Glutamatergic neuron (in vitro differentiated cells): ENCODE data around the gene HEPACAM. TPM values are rescaled to one million over a fixed set of nuclear protein-coding genes. Genes with fewer than 3 reads are reported as not detected.

ENCODE experiments used
- DNase-seq: peaks from one replicate; pipeline ENCODE4 v3.0.0; 2022
- H3K27ac Mint-ChIP-seq: one replicate; pipeline ENCODE4 v1.8.0; 2020; ENCODE audit warnings: mild to moderate bottlenecking, mixed read lengths, inconsistent platforms; ENCODE audit not compliant: unreplicated experiment
- H3K27me3 Mint-ChIP-seq: one replicate; pipeline ENCODE4 v1.8.0; 2020; ENCODE audit warnings: mild to moderate bottlenecking, moderate library complexity, mixed read lengths, inconsistent platforms; ENCODE audit not compliant: unreplicated experiment
- H3K36me3 Mint-ChIP-seq: one replicate; pipeline ENCODE4 v1.8.0; 2020; ENCODE audit warnings: mild to moderate bottlenecking, mixed read lengths, inconsistent platforms; ENCODE audit not compliant: unreplicated experiment
- H3K4me1 Mint-ChIP-seq: one replicate; pipeline ENCODE4 v1.8.0; 2020; ENCODE audit warnings: mild to moderate bottlenecking, low read depth, mixed read lengths, inconsistent platforms; ENCODE audit not compliant: unreplicated experiment
- H3K4me3 Mint-ChIP-seq: one replicate; pipeline ENCODE4 v1.8.0; 2020; ENCODE audit warnings: mild to moderate bottlenecking, mixed read lengths, inconsistent platforms; ENCODE audit not compliant: unreplicated experiment
- H3K9me3 Mint-ChIP-seq: one replicate; pipeline ENCODE4 v1.8.0; 2020; ENCODE audit warnings: mild to moderate bottlenecking, moderate library complexity, mixed read lengths, inconsistent platforms; ENCODE audit not compliant: unreplicated experiment
- CTCF ChIP-seq: fragments of 200-600 bp; sonication (generic); IDR thresholded peaks from one replicate; pipeline ENCODE4 v1.5.0; 2021; ENCODE audit not compliant: partially characterized antibody, unreplicated experiment
- total RNA-seq: library from RNA; stranded (reverse); fragmentation: NEBNext Ultra II Directional; extraction: Animal tissue kit (Norgen Biotek cat#: 25700); gene quantifications from one replicate; pipeline ENCODE4 v1.2.1, GENCODE V29; 2021; ENCODE audit not compliant: unreplicated experiment

The HEPACAM gene
- total RNA-seq, 1 donor from 2014 or later, result not detected

DNA sequence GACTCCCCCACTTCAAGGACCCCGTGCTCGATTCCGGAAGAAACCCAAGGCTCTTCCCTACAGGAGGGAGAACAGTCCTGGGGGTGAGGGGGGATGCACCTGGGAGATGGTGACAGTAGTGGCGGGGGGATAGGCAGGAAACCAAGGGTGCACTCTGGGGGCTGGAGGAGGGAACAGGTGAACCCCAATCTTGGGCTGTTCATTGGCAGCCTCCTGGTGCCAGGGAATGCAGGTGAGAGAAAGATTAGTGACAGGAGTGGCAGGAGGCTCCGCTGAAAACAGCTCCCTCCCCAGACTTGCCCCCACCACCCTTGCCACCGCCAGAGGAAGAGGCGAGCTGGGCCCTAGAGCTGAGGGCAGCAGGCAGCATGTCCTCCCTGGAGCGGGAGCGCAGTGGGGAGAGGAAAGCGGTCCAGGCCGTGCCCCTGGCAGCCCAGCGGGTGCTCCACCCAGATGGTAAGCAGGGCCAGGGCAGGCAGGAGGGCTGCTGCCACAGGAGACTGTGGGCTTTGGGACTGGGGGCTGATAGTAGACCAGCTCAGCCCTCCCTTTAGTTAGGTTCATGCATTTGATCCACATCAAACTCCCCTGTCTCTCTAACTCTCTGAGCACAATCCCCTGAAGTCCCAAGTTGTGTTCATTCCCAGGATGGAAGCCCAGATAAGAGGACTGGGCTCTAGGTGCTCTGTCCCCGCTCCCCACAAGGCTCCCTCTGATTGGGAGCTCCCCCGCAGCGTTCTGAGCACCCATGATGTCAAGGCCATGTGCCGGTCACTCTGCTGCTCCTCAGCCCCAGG, 56.2 kb downstream of the HEPACAM start:
- H3K4me3 Mint-ChIP-seq, result no peak overlapping the region
- H3K27me3 Mint-ChIP-seq, result peaks cover 10% of the 10 kb centered on the region
- no peak overlapping the region for H3K27ac Mint-ChIP-seq
- TF ChIP-seq CTCF, result no peak
- H3K4me1 Mint-ChIP-seq, result peaks cover 2% of the 10 kb centered on the region
- H3K36me3 Mint-ChIP-seq, result peaks cover 5% of the 10 kb centered on the region
- DNase-seq, result no peak
- H3K9me3 Mint-ChIP-seq, result peaks cover 1% of the 10 kb centered on the region

DNA sequence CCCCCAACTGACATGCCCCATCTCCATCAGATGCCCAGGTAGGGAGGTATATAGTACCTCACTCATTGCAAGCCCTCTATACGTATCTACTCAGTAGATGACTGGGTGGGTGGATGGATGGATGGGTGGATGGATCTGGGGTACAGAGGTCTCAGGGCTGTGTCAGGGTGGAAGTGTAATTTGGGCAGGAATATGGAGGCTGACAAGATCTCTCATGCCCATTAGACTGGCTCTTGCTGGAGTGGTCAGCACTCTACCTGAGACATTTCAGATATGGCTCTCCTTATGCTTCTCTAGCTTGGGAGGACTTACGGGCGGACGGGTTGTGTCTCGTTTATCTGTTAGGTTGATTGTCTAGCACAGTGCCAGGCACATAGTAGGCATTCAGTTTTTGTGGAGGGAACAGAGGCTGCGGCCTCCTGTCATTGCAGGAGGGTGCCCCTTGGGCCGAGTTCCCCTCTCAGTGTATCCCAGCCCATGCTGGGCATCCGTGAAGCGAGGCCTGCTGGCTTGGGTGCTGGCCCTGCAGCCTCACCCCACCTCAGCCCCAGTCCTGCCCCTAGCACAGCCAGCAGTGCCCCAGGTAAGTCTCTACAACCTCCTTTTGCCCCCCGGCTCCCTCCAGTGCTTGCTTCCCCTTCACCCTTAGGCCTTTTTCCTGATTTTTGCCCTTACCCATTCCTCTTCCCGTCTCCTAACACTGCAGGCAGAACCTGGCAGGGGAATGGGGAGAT, 56.9 kb downstream of the HEPACAM start:
- Mint-ChIP-seq H3K27me3 (peaks cover 13% of the 10 kb centered on the region), H3K4me1 (peaks cover 6% of the 10 kb centered on the region), H3K36me3 (peaks cover 5% of the 10 kb centered on the region), H3K4me3 (no peak overlapping the region), H3K27ac (no peak overlapping the region), H3K9me3 (peaks cover 1% of the 10 kb centered on the region)
- no peak for DNase-seq
- no peak for TF ChIP-seq CTCF

DNA sequence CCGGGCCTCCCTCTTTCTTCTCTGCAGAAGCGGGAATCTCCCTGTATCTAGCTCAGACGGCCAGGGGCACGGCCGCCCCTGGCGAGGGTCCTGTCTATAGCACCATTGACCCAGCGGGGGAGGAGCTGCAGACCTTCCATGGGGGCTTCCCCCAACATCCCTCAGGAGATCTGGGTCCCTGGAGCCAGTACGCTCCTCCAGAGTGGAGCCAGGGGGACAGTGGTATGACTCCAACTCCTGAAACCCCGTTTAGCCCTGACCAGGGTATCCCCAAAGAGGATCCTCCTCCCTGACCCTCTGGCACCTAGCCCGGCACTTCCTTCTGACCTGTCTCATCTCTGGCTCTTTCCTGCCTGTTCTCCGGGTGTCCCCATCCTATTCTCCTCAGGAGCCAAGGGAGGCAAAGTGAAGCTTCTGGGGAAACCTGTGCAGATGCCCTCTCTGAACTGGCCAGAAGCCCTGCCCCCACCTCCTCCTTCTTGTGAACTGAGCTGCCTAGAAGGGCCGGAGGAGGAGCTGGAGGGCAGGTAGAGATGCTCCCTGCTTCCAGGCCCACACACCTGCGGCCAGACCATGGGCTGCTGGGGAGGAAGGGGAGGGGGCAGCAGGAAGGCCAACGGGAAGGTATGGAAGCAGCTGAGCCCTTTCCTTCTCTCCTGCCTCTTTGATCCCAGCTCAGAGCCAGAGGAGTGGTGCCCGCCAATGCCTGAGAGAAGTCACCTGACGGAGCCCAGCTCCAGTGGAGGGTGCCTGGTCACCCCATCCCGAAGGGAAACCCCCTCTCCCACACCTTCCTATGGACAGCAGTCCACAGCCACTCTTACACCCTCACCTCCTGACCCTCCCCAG, 57.7 kb downstream of the HEPACAM start:
- peaks cover 17% of the 10 kb centered on the region for H3K27me3 Mint-ChIP-seq
- TF ChIP-seq CTCF, result no peak
- H3K4me3 Mint-ChIP-seq, result no peak overlapping the region
- no peak overlapping the region for H3K27ac Mint-ChIP-seq
- H3K36me3 Mint-ChIP-seq, result peaks cover 5% of the 10 kb centered on the region
- peaks cover 1% of the 10 kb centered on the region for H3K9me3 Mint-ChIP-seq
- peaks cover 8% of the 10 kb centered on the region for H3K4me1 Mint-ChIP-seq
- no peak for DNase-seq

- no peak for TF ChIP-seq CTCF
- Mint-ChIP-seq H3K27me3 (peaks cover 18% of the 10 kb centered on the region), H3K4me1 (peaks cover 6% of the 10 kb centered on the region), H3K4me3 (no peak overlapping the region), H3K9me3 (peaks cover 1% of the 10 kb centered on the region), H3K27ac (no peak overlapping the region), H3K36me3 (no peaks in the 10 kb centered on the region)
- no peak for DNase-seq
These were observed 58.3 kb downstream of the HEPACAM start for GRCh38 chr11:124877631-124877909.
